ENCODE measurements around the gene KRTAP12-3.

Gene KRTAP12-3

GRCh38 chr21:44613386-44614155, 44.2 kb upstream of the KRTAP12-3 start:
- H3K4me3 ChIP-seq (replicated peaks; ENCODE audit: low read depth, low read length), result no peak overlapping the region
- TF ChIP-seq CTCF (IDR thresholded peaks at IDR 0.05; ENCODE audit: low read depth, low read length, missing control alignments), result no peak
- no peak for DNase-seq (ENCODE audit: extremely low read depth, low read depth)

- no peak overlapping the region for H3K4me3 ChIP-seq (replicated peaks; ENCODE audit: low read depth, low read length)
- DNase-seq (ENCODE audit: extremely low read depth, low read depth), result no peak
- TF ChIP-seq CTCF (IDR thresholded peaks at IDR 0.05; ENCODE audit: low read depth, low read length, missing control alignments), result no peak
These were observed 43.5 kb upstream of the KRTAP12-3 start for GRCh38 chr21:44614161-44614631.

- no peak for TF ChIP-seq CTCF (IDR thresholded peaks at IDR 0.05; ENCODE audit: low read depth, low read length, missing control alignments)
- H3K4me3 ChIP-seq (replicated peaks; ENCODE audit: low read depth, low read length), result no peak overlapping the region
- DNase-seq (ENCODE audit: extremely low read depth, low read depth), result no peak
These were observed 42.8 kb upstream of the KRTAP12-3 start for GRCh38 chr21:44614961-44615391.

- no peak overlapping the region for H3K4me3 ChIP-seq (replicated peaks; ENCODE audit: low read depth, low read length)
- TF ChIP-seq CTCF (IDR thresholded peaks at IDR 0.05; ENCODE audit: low read depth, low read length, missing control alignments), result no peak
- DNase-seq (ENCODE audit: extremely low read depth, low read depth), result no peak
These were observed 42.3 kb upstream of the KRTAP12-3 start for GRCh38 chr21:44615466-44615865.

- no peak for TF ChIP-seq CTCF (IDR thresholded peaks at IDR 0.05; ENCODE audit: low read depth, low read length, missing control alignments)
- no peak overlapping the region for H3K4me3 ChIP-seq (replicated peaks; ENCODE audit: low read depth, low read length)
- DNase-seq (ENCODE audit: extremely low read depth, low read depth), result no peak
These were observed 41.7 kb upstream of the KRTAP12-3 start for GRCh38 chr21:44615911-44616590.

GRCh38 chr21:44616591-44616926, 41.2 kb upstream of the KRTAP12-3 start:
- DNase-seq (ENCODE audit: extremely low read depth, low read depth), result no peak
- no peak overlapping the region for H3K4me3 ChIP-seq (replicated peaks; ENCODE audit: low read depth, low read length)
- TF ChIP-seq CTCF (IDR thresholded peaks at IDR 0.05; ENCODE audit: low read depth, low read length, missing control alignments), result no peak

Data from HFF-Myc (cell line).